Measurements from ENCODE around the gene SHH. TPM values are rescaled to one million over a fixed set of nuclear protein-coding genes. Genes with fewer than 3 reads are reported as not detected.

The SHH gene
- total RNA-seq, 1 experiment from 2014 or later, result not detected

DNA sequence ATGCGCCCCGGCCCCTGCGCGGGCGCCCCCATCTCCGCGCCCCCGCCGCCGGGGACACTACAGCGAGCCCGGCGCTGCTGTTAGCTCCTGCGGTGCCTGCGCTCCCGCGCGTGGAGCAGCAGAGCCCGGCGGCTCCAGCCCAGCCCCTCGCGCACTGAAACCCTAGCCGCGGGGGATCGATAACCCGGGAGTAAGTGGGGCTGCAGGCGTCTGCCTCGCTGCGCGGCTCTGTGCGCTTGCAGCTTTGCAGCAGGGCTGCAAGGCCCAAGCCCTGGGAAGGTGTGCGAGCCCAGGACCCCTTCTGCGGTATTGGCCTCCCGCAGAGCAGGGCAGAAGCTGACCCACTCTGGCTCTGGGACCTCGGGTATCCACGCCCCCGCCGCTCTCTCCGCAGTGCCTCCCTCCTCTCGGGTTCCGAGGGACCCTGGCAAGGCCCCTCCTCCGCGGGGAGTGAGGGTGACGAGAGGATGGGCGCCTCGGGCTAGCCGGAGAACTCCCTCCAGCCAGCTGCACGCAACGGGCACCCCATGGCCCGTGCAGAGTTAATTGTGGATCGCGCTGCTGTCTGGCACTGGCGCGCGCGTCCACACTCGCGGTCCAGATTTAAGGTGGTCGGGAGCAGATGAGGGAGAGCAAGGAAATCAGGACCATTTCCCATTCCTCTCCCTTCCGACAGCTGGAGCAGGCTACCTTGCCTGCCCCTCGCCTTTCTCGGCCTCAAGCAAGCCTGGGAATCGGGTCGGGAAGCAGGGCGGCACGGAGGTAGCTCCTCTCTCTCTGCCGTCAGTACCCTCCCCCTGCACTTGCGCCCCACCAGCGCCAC lies 2.1 kb downstream of the SHH start:
- no TSS peak for BruUV-seq (replicated peaks)
- CTCF ChIA-PET, result no interaction called here
- Histone ChIP-seq H3K4me3 (ENCODE audit: low read depth, low read length, poor library complexity, severe bottlenecking) (no peak overlapping the region), H3K36me3 (ENCODE audit: insufficient read depth, low read length, poor library complexity, severe bottlenecking) (no peaks in the 10 kb centered on the region), H3K27me3 (replicated peaks; ENCODE audit: insufficient read depth, low read depth, low read length, poor library complexity) (peaks cover 89% of the 10 kb centered on the region), H3K9me3 (ENCODE audit: low read depth, low read length, poor library complexity, severe bottlenecking) (no peaks in the 10 kb centered on the region), H3K4me1 (ENCODE audit: insufficient read depth, low read length, poor library complexity, severe bottlenecking) (peaks cover 1% of the 10 kb centered on the region), H3K27ac (ENCODE audit: low read depth, low read length, poor library complexity, severe bottlenecking) (no peak overlapping the region)
- no peak for DNase-seq (ENCODE audit: low spot score)
- intact Hi-C loops (cut with micrococcal nuclease; ENCODE audit: unreplicated experiment), result no loop called here
- TF ChIP-seq, protein P1, sequence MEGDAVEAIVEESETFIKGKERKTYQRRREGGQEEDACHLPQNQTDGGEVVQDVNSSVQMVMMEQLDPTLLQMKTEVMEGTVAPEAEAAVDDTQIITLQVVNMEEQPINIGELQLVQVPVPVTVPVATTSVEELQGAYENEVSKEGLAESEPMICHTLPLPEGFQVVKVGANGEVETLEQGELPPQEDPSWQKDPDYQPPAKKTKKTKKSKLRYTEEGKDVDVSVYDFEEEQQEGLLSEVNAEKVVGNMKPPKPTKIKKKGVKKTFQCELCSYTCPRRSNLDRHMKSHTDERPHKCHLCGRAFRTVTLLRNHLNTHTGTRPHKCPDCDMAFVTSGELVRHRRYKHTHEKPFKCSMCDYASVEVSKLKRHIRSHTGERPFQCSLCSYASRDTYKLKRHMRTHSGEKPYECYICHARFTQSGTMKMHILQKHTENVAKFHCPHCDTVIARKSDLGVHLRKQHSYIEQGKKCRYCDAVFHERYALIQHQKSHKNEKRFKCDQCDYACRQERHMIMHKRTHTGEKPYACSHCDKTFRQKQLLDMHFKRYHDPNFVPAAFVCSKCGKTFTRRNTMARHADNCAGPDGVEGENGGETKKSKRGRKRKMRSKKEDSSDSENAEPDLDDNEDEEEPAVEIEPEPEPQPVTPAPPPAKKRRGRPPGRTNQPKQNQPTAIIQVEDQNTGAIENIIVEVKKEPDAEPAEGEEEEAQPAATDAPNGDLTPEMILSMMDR (conservative IDR thresholded peaks at IDR 0.05; ENCODE audit: low read depth, low read length), result no peak
- peak; percentile 92 for TF ChIP-seq EZH2 (IDR thresholded peaks at IDR 0.05; ENCODE audit: borderline replicate concordance, low read depth, low read length, poor library complexity, severe bottlenecking)
- POLR2A ChIA-PET (ENCODE audit: low non-redundant PET), result no interaction called here

- ChIA-PET CTCF (no interaction called here), POLR2A (ENCODE audit: low non-redundant PET) (no interaction called here)
- Histone ChIP-seq H3K9me3 (ENCODE audit: low read depth, low read length, poor library complexity, severe bottlenecking) (no peaks in the 10 kb centered on the region), H3K36me3 (ENCODE audit: insufficient read depth, low read length, poor library complexity, severe bottlenecking) (no peaks in the 10 kb centered on the region), H3K4me1 (ENCODE audit: insufficient read depth, low read length, poor library complexity, severe bottlenecking) (peaks cover 9% of the 10 kb centered on the region), H3K27me3 (replicated peaks; ENCODE audit: insufficient read depth, low read depth, low read length, poor library complexity) (peaks cover 89% of the 10 kb centered on the region), H3K4me3 (ENCODE audit: low read depth, low read length, poor library complexity, severe bottlenecking) (no peak overlapping the region), H3K27ac (ENCODE audit: low read depth, low read length, poor library complexity, severe bottlenecking) (no peak overlapping the region)
- intact Hi-C loops (cut with micrococcal nuclease; ENCODE audit: unreplicated experiment), result no loop called here
- no peak for DNase-seq (ENCODE audit: low spot score)
- BruUV-seq (replicated peaks), result no TSS peak
- TF ChIP-seq EZH2 (IDR thresholded peaks at IDR 0.05; ENCODE audit: borderline replicate concordance, low read depth, low read length, poor library complexity, severe bottlenecking), result no peak
- TF ChIP-seq, protein P1 (conservative IDR thresholded peaks at IDR 0.05; ENCODE audit: low read depth, low read length), result no peak
Observed at GRCh38 chr7:155809332-155809946, 2.8 kb downstream of the SHH start.

- no peaks in the 10 kb centered on the region for H3K36me3 ChIP-seq (ENCODE audit: insufficient read depth, low read length, poor library complexity, severe bottlenecking)
- peak; percentile 95 for TF ChIP-seq EZH2 (IDR thresholded peaks at IDR 0.05; ENCODE audit: borderline replicate concordance, low read depth, low read length, poor library complexity, severe bottlenecking)
- TF ChIP-seq, protein P1 (conservative IDR thresholded peaks at IDR 0.05; ENCODE audit: low read depth, low read length), result no peak
- ChIA-PET POLR2A (ENCODE audit: low non-redundant PET) (no interaction called here), CTCF (interaction anchor here (0.6 kb wide), 1 partner anchor 29 kb away, joined by 9 read pairs; no protein-coding TSS in a partner anchor)
- H3K4me3 ChIP-seq (ENCODE audit: low read depth, low read length, poor library complexity, severe bottlenecking), result no peak overlapping the region
- intact Hi-C loops (cut with micrococcal nuclease; ENCODE audit: unreplicated experiment), result no loop called here
- no TSS peak for BruUV-seq (replicated peaks)
- DNase-seq (ENCODE audit: low spot score), result no peak
- peaks cover 89% of the 10 kb centered on the region for H3K27me3 ChIP-seq (replicated peaks; ENCODE audit: insufficient read depth, low read depth, low read length, poor library complexity)
- no peaks in the 10 kb centered on the region for H3K9me3 ChIP-seq (ENCODE audit: low read depth, low read length, poor library complexity, severe bottlenecking)
- H3K4me1 ChIP-seq (ENCODE audit: insufficient read depth, low read length, poor library complexity, severe bottlenecking), result peaks cover 11% of the 10 kb centered on the region
- H3K27ac ChIP-seq (ENCODE audit: low read depth, low read length, poor library complexity, severe bottlenecking), result no peak overlapping the region
Observed at GRCh38 chr7:155808549-155809331, 3.5 kb downstream of the SHH start.
